GM12878 (cell line): ENCODE results near the gene C16orf78. TPM values are rescaled to one million over a fixed set of nuclear protein-coding genes. Genes with fewer than 3 reads are reported as not detected.

Experiments
- ATAC-seq: fragments of 200-7000 bp; cut with Tn5 transposase; 3 replicates; pipeline ENCODE4 v1.9.1; 2020; ENCODE audit warnings: mild to moderate bottlenecking, moderate library complexity
- BruUV-seq: library from RNA; stranded (reverse); fragments of 400-500 nt; replicated peaks from 2 replicates; lab custom pipeline; 2021; lab: Mats Ljungman, UMichigan
- CTCF ChIA-PET: fragments of 300-600 bp; sonication (Branson Sonifier 250); formaldehyde crosslinking; extraction: SDS; loops from one replicate; lab custom pipeline; 2021; ENCODE audit warnings: inconsistent platforms; lab: Yijun Ruan, JAX
- POLR2A ChIA-PET: fragments of 350-600 bp; formaldehyde crosslinking; extraction: SDS; loops from one replicate; lab custom pipeline; 2021; ENCODE audit warnings: inconsistent platforms; lab: Charles Lee
- RAD21 ChIA-PET: fragments of 300-600 bp; sonication (Branson Sonifier 250); formaldehyde crosslinking; loops from one replicate; lab custom pipeline; 2023; ENCODE audit warnings: antibody characterized with exemption; ENCODE audit not compliant: unreplicated experiment; lab: Charles Lee
- SMC1A ChIA-PET: fragments of 300-600 bp; sonication (Branson Sonifier 250); formaldehyde crosslinking; loops from one replicate; lab custom pipeline; 2023; ENCODE audit not compliant: unreplicated experiment, uncharacterized antibody; lab: Charles Lee
- DNase-seq: peaks from one replicate; pipeline ENCODE4 v3.0.0-alpha.2; 2011; ENCODE audit warnings: low read depth, low spot score
- FAIRE-seq: peaks from 3 replicates; lab custom pipeline; 2011; peaks lifted over from hg19 to GRCh38; lab: Jason Lieb, UNC
- H2AFZ ChIP-seq: 2 replicates; pipeline ENCODE4 v1.6.0; 2011; ENCODE audit warnings: low read depth, low read length, control low read depth; ENCODE audit not compliant: control insufficient read depth
- H3K27ac ChIP-seq: 2 replicates; pipeline ENCODE4 v1.5.1; 2011; ENCODE audit warnings: control low read depth; ENCODE audit not compliant: control insufficient read depth, insufficient read depth
- H3K27me3 ChIP-seq, 2 experiments: replicated peaks in 1 of 2; 2 replicates each; pipeline versions ENCODE4 v1.6.0 to v1.6.1; 2011; ENCODE audit warnings: low read length in 1 of 2; ENCODE audit not compliant: control insufficient read depth in 2 of 2, insufficient read depth in 2 of 2
- H3K36me3 ChIP-seq, 2 experiments: 2 replicates each; pipeline ENCODE4 v1.5.1; 2011; ENCODE audit warnings: low read length in 1 of 2; ENCODE audit not compliant: control insufficient read depth in 2 of 2, insufficient read depth in 2 of 2
- H3K4me1 ChIP-seq: 2 replicates; pipeline ENCODE4 v1.6.1; 2011; ENCODE audit warnings: mild to moderate bottlenecking, low read length, moderate library complexity, mixed read lengths; ENCODE audit not compliant: control insufficient read depth, insufficient read depth
- H3K4me2 ChIP-seq: 2 replicates; pipeline ENCODE4 v1.6.0; 2011; ENCODE audit warnings: control low read depth; ENCODE audit not compliant: control insufficient read depth, insufficient read depth
- H3K4me3 ChIP-seq: fragments of 200-600 bp; sonication (generic); 2 replicates; pipeline ENCODE4 v1.5.1; 2016
- H3K79me2 ChIP-seq: 2 replicates; pipeline ENCODE4 v1.6.0; 2011; ENCODE audit warnings: low read length; ENCODE audit not compliant: control insufficient read depth, insufficient read depth
- H3K9ac ChIP-seq: 2 replicates; pipeline ENCODE4 v1.8.0; 2011; ENCODE audit warnings: low read length, control low read depth, mixed read lengths; ENCODE audit not compliant: control insufficient read depth, insufficient read depth
- H3K9me3 ChIP-seq: replicated peaks from 3 replicates; pipeline ENCODE4 v1.5.1; 2011; ENCODE audit warnings: mild to moderate bottlenecking, low read length; ENCODE audit not compliant: control insufficient read depth, insufficient read depth
- H4K20me1 ChIP-seq: 2 replicates; pipeline ENCODE4 v1.6.0; 2011; ENCODE audit not compliant: control insufficient read depth, insufficient read depth
- CEBPZ ChIP-seq: fragments of 150-350 bp; IDR thresholded peaks from 2 replicates; pipeline ENCODE4 v1.6.1; 2016; ENCODE audit warnings: low read depth, low read length
- CTCF ChIP-seq, 3 experiments: IDR thresholded peaks in 2 of 3; conservative IDR thresholded peaks in 1 of 3; 2 replicates each; pipeline ENCODE4 v1.5.1; 2011; ENCODE audit warnings: low read depth in 3 of 3, low read length in 3 of 3, mild to moderate bottlenecking in 3 of 3, control low read depth in 2 of 3, moderate library complexity in 2 of 3, inconsistent platforms in 1 of 3, mixed read lengths in 1 of 3; ENCODE audit not compliant: control insufficient read depth in 2 of 3, insufficient read depth in 1 of 3; ENCODE audit errors: extremely low read depth in 1 of 3
- E2F4 ChIP-seq: IDR thresholded peaks from 2 replicates; pipeline ENCODE4 v1.6.1; 2012; ENCODE audit warnings: low read depth, low read length, improper control_type of control experiment
- E4F1 ChIP-seq: fragments of 450-650 bp; IDR thresholded peaks from 2 replicates; pipeline ENCODE4 v1.6.1; 2018; ENCODE audit warnings: borderline replicate concordance, mild to moderate bottlenecking; ENCODE audit not compliant: partially characterized antibody
- HDAC2 ChIP-seq: fragments of 200-600 bp; sonication (generic); IDR thresholded peaks from 2 replicates; pipeline ENCODE4 v1.6.1; 2017
- HDAC6 ChIP-seq: fragments of 200-600 bp; sonication (generic); IDR thresholded peaks from one replicate; pipeline ENCODE4 v1.8.0; 2017; ENCODE audit warnings: antibody characterized with exemption; ENCODE audit not compliant: unreplicated experiment
- MTA3 ChIP-seq: IDR thresholded peaks from 2 replicates; pipeline ENCODE4 v1.6.1; 2012; ENCODE audit warnings: low read length, inconsistent platforms, borderline replicate concordance
- NR2C1 ChIP-seq: fragments of 450-650 bp; IDR thresholded peaks from 2 replicates; pipeline ENCODE4 v1.6.1; 2017; ENCODE audit warnings: antibody characterized with exemption, mild to moderate bottlenecking, moderate library complexity
- RFX5 ChIP-seq: IDR thresholded peaks from 2 replicates; pipeline ENCODE4 v1.6.1; 2011; ENCODE audit warnings: low read depth, low read length, improper control_type of control experiment
- RUNX3 ChIP-seq: IDR thresholded peaks from 2 replicates; pipeline ENCODE4 v1.6.1; 2012; ENCODE audit warnings: low read length, inconsistent platforms
- SKIL ChIP-seq: fragments of 450-650 bp; IDR thresholded peaks from 2 replicates; pipeline ENCODE4 v1.6.1; 2017; ENCODE audit warnings: mild to moderate bottlenecking, low read depth, inconsistent platforms; ENCODE audit not compliant: poor library complexity, severe bottlenecking
- WGBS: methylation state at CpG from one replicate; pipeline ENCODE4 v1.1.6; 2016; ENCODE audit warnings: low lambda C conversion rate; ENCODE audit not compliant: insufficient replicate concordance, insufficient coverage; ENCODE audit errors: missing lambda C conversion rate; 5-methylcytosine and 5-hydroxymethylcytosine counted together
- in situ Hi-C: fragments of 300-500 bp; cut with MboI; formaldehyde crosslinking; loops from 9 replicates; pipeline ENCODE4 v1.14.3; 2018; ENCODE audit warnings: mixed read lengths
- intact Hi-C: fragments of 100-400 bp; cut with micrococcal nuclease; formaldehyde crosslinking; loops from one replicate; pipeline ENCODE4 v1.14.2; 2022; ENCODE audit not compliant: unreplicated experiment
- polyA plus RNA-seq, 11 experiments: library from polyadenylated mRNA; depleted of rRNA in 4 of 11; unstranded in 6 of 11; stranded (reverse) in 5 of 11; fragments of >200 nt; fragmentation: Nextera tagmentation in 4 of 11; fragmentation: Illumina TruSeq in 1 of 11; extraction: Ambion mirVana in 4 of 11; extraction: Trizol in 1 of 11; gene quantifications; 1 replicate in 1 of 11; 2 replicates in 10 of 11; pipeline versions ENCODE4 v1.2.1 to v1.2.3, GENCODE V29; 2011 to 2016; ENCODE audit warnings: inconsistent platforms in 2 of 11, missing spikeins in 2 of 11, low read depth in 1 of 11
- total RNA-seq, 4 experiments: library from RNA; depleted of rRNA in 3 of 4; stranded (reverse); fragments of >200 nt in 3 of 4; fragmentation: Illumina TruSeq in 1 of 4; extraction: Trizol in 1 of 4; gene quantifications; 2 replicates each; pipeline versions ENCODE4 v1.2.1 to v1.2.3, GENCODE V29; 2013 to 2021

Gene C16orf78
- total and polyA plus RNA-seq, 10 of the 15 experiments (the other 5 are each of a cell fraction or from before 2014, with no cell fraction given): not detected

GRCh38 chr16:49427771-49428170, 54.2 kb downstream of the C16orf78 start:
- no TSS peak for BruUV-seq
- Histone ChIP-seq H4K20me1 (no peaks in the 10 kb centered on the region), H3K9me3 (no peaks in the 10 kb centered on the region), H3K36me3 (no peaks in the 10 kb centered on the region; a peak in 1 of 4 replicates), H3K27ac (no peak overlapping the region), H3K79me2 (no peaks in the 10 kb centered on the region), H3K4me3 (no peak overlapping the region), H3K9ac (no peak overlapping the region), H2AFZ (no peak overlapping the region), H3K4me1 (no peaks in the 10 kb centered on the region), H3K27me3 (no peaks in the 10 kb centered on the region; a peak in 2 of 4 replicates), H3K4me2 (no peak overlapping the region)
- in situ Hi-C loops: no loop called here
- intact Hi-C loops: no loop called here
- FAIRE-seq (no peak), ATAC-seq (no peak), DNase-seq (no peak)
- ChIA-PET SMC1A (no interaction called here), CTCF (no interaction called here), RAD21 (no interaction called here), POLR2A (no interaction called here)
- WGBS: 44% methylated on average over 4 of the region's 4 CpGs
- TF ChIP-seq HDAC6: no peak
- no peak for TF ChIP-seq RFX5
- no peak for TF ChIP-seq SKIL
- no peak for TF ChIP-seq MTA3
- no peak for TF ChIP-seq E2F4
- no peak for TF ChIP-seq RUNX3
- no peak for TF ChIP-seq CTCF (IDR thresholded peaks at IDR 0.05 in 2 of 3, conservative IDR thresholded peaks at IDR 0.05 in 1 of 3; ENCODE audit: control insufficient read depth in 2 of 3, extremely low read depth in 1 of 3, insufficient read depth in 1 of 3, low read depth in 3 of 3, low read length in 3 of 3)
- TF ChIP-seq HDAC2: no peak
- no peak for TF ChIP-seq E4F1
- no peak for TF ChIP-seq NR2C1
- TF ChIP-seq CEBPZ: no peak
